Astrocyte of the spinal cord (primary cell): ENCODE results near the gene SCFD2.

ENCODE experiments used
- DNase-seq: peaks from one replicate; pipeline ENCODE4 v3.0.0; 2011; ENCODE audit warnings: low read depth, low spot score
- H3K4me3 ChIP-seq: 2 replicates; pipeline ENCODE4 v1.5.1; 2011; ENCODE audit warnings: low read depth, mild to moderate bottlenecking, low read length, moderate library complexity
- CTCF ChIP-seq: IDR thresholded peaks from 2 replicates; pipeline ENCODE4 v1.5.1; 2012; ENCODE audit warnings: low read depth, mild to moderate bottlenecking, low read length, inconsistent platforms
- in situ Hi-C: cut with HindIII; loops from 2 replicates; pipeline ENCODE4 v1.10.0; 2017; ENCODE audit warnings: low sequenced_read_pairs

Gene SCFD2

GRCh38 chr4:52852711-52853110 lies 513.1 kb downstream of the SCFD2 start:
- TF ChIP-seq CTCF = no peak
- DNase-seq = no peak
- in situ Hi-C loops = no loop called here
- H3K4me3 ChIP-seq = no peak overlapping the region

GRCh38 chr4:52852041-52852440 lies 513.8 kb downstream of the SCFD2 start:
- no peak for TF ChIP-seq CTCF
- no peak overlapping the region for H3K4me3 ChIP-seq
- in situ Hi-C loops = no loop called here
- no peak for DNase-seq

GRCh38 chr4:52850406-52851124 lies 515.3 kb downstream of the SCFD2 start:
- DNase-seq = no peak
- TF ChIP-seq CTCF = no peak
- in situ Hi-C loops = no loop called here
- H3K4me3 ChIP-seq = no peak overlapping the region

GRCh38 chr4:52848254-52848653 lies 517.6 kb downstream of the SCFD2 start:
- in situ Hi-C loops = no loop called here
- no peak for DNase-seq
- H3K4me3 ChIP-seq = no peak overlapping the region

GRCh38 chr4:52846502-52846901 lies 519.4 kb downstream of the SCFD2 start:
- in situ Hi-C loops = no loop called here
- no peak for DNase-seq
- H3K4me3 ChIP-seq = no peak overlapping the region
- TF ChIP-seq CTCF = no peak

More at GRCh38 chr4:52848254-52848653, 517.6 kb downstream of the SCFD2 start:
- TF ChIP-seq CTCF = no peak

- DNase-seq = no peak
- in situ Hi-C loops = no loop called here
- no peak overlapping the region for H3K4me3 ChIP-seq
- TF ChIP-seq CTCF = no peak
Measured at GRCh38 chr4:52844596-52844995, 521.3 kb downstream of the SCFD2 start.
